ENCODE data around the gene SYCE3.

SYCE3 gene

DNA sequence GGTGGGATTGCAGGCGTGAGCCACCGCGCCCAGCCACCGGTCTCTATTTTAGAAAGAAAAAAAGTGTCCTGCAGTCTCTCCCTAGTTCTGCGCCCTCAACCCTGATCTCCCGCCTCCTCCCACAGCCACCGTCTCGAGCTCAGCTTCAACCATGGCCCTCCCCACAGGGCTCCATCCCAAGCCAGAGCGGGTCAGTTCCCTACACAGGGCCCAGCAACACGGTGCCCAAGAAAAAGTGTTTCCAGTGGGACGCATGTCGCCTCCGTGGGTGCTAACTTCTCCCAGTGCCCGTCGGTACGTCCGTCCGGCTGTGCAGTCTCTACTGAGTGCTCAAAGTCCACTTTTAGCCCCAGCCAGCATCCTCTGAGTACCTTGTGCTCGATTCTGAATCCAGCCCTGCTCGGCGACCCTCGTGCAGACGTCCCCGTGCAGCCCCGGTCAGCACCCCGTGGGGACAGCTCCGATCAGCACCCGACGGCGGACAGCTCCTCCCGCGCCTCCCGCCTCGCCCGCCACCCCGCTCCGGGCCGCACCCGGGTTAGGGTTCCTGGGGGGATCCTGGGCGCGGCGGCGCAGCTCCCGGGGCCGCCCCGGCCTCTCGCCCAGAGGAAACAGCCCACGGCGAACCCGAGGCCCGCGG is 37.2 kb upstream of the SYCE3 start:
- peak; percentile 45 for DNase-seq

DNA sequence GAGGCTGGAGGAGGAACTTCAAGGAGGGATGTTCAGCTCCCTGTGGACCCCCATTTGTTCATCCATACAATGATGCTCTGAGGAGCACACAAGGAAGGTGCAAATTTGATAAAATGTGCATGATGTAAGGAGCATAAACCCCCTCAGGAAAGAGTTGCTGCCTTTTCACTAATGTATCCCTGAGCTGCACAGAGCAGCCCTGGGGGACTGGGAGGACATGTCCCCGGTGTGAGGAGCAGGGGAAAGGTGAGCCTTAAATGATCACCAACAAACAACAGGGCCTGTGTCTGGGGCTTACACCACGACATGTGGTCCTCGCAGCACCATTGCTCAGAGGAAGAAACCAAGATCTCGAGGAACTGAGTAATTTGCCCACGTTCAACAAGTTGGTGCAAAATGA is 34.4 kb upstream of the SYCE3 start:
- no peak for DNase-seq

DNA sequence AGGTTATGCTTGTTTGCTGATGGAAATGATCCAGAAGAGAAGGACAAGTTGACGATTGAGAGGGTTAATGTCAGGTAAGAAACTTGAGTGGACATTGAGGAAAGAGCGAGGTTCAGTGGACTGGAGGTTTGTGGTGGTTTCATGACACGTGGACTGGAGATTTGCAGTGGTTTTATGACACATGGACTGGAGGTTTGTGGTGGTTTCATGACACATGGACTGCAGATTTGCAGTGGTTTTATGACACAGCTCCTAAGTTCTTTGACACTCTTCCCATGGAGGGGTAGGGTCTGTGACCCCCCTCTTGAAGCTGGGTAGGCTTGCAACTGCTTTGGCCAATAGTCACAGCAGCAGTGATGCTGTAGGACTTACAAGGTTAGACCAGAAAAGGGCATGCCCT is 32.5 kb upstream of the SYCE3 start:
- no peak for DNase-seq

DNA sequence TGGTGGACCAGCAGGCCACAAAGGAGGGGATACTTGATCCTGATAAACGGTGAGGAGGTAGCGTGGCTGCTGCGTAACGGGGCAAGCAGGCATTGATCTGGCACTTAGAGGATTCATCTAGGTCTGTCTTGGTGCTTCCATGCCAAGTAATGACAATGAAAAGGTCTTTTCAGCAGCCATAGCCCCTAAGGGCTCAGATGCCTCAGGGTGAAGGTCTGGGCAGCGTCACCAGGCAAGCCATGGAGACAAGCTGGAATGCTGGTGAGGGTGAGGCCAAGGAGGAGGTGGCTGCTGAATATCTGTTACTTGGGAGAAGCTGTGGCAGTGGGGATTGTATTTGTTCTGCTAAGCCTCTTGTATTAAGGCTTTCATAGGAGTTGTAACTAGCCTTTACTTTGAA is 24.7 kb upstream of the SYCE3 start:
- no peak for DNase-seq

DNA sequence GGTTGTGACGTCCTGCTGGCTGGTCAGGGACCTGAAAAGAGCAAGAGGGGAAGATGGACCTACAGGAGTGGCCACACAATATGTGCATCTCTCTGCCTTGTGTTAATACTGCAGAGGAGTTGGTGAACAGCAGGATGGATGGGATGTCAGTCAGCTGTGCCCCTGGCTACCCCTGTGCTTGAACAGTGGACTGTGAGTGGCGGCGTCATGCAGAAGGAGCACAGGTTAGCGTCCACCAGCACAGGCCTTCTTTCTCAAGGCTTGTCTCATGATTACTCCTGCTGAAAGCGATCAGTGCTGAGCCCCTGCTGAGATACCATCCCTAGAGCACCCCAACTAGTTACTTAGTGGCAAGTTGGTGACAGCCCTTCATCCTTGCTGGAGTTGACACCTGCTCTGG is 23.7 kb upstream of the SYCE3 start:
- no peak for DNase-seq

DNA sequence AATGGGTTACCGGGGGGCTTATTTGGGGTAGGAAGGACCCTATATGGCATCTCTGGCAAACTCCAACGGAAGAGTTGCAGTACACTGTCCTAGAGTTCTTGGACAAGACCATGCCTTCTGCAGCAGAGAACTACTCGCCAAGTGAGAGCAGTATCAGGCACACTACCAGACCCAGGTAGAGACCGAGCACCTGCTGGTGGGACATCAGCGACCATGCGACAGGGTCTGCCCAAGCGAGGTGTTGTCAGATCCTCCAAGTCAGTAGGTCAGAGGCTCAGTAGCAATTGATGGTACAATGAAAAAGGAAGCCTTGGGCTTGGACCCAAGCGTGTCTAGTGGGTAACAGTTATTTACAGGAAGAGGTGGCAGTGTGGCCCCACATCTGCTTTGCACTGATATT is 23.1 kb upstream of the SYCE3 start:
- DNase-seq: no peak

DNA sequence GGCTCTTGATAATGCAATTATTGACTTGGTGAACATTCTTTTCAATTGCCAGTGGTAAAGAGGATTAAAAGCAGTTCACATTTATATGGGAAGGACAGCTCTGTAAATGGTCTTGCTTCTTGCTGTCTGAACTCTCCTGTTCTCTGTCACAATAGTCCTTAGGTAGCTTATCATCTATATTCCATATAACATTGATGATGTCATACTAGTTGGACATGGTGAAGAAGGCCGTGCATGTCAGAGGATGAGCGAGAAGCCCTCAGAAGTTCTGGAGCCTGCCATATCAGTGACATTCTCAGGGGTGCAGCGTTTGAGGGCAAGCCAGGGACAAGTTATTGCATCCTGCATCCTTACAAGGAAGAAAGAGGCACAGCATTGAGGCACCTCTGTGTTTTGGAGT is 22.5 kb upstream of the SYCE3 start:
- DNase-seq: no peak

DNA sequence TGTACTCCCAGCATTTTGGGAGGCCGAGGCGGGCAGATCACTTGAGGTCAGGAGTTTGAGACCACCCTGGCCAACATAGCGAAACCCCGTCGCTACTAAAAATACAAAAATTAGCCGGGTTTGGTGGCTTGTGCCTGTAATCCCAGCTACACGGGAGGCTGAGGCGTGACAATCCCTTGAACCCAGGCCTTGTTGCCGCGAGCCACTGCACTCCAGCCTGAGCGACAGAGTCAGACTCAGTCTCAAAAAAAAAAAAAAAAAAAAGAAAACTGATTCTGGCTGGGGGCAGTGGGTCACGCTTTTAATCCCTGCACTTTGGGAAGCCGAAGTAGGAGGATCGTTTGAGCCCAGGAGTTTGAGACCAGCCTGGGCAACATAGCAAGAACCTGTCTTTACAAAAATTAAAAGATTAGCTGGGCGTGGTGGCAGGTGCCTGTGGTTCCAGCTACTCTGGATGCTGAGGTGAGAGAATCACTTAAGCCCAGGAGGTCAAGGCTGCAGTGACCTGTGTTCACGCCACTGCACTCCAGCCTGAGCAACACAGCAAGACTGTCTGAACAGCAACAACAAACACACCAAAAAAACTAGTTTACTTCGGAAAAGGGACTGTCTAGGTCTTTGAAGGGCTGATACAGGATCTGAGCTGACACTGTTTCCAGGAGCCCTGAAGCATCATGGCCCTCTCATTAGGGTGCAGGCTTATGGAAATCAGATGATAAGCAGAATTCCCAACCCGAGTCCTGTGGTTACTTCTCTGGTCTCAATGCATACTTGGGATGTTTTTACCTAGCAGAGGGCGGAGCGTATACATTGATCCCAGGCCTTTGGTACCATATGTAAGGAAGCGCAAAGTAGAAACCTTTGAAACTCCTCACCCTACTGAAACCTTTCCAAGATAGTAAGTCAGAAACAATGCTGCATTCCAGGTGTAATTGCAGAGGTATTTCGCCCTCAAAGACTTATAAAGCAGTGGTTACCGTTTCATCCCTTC is 21.7 kb upstream of the SYCE3 start:
- no peak for DNase-seq

DNA sequence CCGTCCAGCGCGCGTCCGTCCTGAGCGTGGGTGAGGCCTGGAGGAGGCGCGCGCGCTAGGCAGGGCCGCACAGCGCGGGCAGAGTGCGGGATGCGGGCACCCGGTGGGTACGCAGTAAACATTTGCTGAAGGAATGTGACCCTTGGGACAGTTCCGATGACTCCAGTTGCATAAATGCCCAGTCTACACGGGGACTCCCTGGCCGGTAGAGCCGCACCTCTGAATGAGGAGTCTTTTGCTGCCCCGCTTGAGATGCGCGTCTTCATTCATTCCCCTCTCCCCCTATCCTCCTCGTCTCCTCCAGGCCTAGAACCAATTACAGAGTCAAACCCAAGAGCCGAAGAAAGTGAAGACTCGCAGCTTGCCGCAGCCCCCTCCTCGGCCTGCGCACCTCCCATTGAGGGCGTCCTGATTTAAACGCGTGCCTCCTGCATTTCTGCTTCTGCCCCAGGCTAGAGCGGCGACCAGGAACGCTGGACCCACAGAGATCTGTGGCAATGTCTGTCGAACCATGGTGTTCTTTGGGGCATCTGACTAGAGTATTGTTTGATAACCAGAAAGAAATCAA is 20.7 kb upstream of the SYCE3 start:
- DNase-seq: no peak

DNA sequence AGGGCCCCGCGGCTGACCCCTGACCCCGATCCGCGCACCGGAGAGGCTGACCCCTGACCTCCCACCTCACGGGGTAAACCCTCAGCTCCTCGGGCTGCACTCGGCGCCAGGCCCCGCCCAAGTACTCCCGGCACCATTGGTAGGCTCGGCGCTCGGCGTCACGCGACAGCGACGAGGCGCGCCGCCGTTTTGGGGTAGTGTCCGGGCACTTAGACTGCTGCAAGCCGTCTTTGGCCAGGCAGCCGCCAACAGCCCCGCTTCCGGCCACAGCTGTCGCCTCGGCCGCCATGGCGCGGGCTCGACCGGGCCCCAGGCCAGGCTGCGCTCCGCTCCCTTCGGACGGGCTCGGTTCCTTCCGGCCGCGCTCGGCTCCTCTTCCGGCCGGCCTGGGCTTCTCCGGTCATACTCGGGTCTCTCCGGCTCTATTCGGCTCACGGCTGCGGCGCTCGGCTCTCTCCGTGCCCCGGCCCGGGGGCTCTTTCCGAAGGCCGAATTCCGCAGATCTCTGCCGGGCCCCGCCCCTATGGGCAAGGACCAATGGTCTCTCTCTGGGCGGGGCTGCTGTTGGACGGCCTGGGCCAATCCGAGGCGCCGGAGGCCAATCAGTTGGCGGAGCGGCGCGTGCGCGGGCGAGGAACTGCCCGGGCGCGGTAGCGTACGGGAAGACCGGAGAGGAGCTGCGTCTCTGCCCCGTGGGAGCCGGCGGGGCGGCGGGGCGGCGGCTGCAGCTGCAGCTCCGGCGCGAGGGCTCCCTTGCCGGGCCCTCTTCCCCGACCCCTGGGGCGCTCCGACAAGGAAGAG is 20.0 kb upstream of the SYCE3 start, which contains the start of gene CHKB:
Gene CHKB, minus strand, starts transcription at position 357 of the 801 bp plus-strand sequence. Its CDS starts 68 bp downstream, at position 289.
- DNase-seq: peak; percentile 97

DNA sequence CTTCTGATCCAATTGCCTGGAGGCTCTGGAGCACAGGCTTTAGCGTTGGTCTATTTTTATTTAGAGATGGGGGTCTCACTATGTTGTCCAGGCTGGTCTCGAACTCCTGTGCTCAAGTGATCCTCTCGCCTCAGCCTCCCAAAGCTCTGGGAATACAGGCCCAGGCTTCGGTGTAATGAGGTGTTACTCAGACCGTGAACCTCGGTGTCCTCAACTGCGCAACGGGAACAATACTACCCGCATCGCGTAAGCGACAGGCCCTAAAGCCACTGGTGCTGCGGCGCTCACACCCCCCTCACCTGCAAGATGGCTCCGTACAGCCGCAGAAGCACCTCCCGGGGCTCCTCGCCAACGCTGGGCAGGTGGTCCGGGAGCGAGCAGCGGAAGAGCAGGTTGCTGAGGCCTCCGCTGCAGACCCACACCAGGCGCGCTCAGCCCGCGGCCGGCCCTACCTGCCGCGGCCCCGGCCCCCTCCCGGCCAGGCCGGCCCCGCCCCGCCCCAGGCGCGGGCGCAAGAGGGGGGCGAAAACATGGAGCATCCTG is 19.3 kb upstream of the SYCE3 start:
- no peak for DNase-seq

DNA sequence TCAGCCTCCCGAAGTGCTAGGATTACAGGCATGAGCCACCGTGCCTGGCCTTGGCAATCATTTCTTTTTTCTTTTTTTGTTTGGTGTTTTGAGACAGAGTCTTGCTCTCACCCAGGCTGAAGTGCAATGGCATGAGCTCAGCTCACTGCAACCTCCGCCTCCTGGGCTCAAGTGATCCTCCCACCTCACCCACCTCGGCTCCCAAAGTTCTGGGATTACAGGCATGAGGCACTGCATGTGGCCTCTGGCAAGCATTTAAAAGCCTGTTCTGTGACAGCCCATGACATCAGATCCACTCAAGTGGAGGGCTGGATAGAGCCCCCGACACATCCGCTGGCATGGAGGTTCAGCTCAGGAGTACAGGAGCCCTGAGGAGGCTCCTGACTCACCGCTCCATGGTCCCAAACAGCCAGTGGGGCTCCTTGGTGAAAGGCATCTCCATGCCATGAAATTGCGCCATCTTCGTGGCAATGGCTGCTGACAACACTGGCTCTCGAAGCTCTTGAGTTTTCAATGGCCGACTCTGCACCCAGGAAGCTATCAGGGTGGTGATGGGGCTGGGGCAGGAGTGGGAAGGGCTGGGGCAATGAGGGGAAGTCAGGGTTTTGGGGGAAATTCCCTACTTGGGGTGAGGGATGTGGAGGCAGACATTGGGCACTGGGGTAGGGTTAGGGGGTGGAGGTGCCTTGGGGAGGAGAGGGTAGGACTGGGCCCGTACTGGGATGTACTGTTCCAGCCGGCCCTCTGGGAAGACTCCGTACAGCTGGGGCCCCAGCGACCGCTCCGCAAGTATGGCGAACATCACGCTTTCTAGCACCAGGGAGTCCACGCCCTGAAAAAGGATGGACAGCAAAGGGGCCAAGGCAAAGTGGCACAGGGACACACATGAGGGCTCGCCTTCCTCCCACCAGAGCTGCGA is 18.6 kb upstream of the SYCE3 start:
- DNase-seq: peak; percentile 20

DNA sequence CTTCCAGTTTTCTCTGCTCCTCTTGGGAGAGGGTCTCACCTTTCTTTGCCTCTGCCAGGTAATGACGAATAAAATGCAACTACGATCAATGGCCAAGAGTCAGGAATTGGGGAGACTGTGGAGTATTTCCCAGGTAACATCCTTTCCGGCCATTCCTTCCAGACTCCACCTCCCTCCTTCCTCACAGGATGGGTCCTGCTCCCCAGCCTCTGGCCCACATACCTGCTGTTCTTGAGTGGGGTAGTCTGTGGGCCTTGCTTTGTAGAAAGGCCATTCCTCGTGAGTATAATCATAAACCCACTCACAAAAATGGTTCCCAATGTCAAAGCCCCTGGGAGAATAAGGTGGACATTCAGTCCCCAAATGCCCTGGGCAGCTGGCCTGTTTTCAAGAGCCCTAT is 17.0 kb upstream of the SYCE3 start:
- no peak for DNase-seq

DNA sequence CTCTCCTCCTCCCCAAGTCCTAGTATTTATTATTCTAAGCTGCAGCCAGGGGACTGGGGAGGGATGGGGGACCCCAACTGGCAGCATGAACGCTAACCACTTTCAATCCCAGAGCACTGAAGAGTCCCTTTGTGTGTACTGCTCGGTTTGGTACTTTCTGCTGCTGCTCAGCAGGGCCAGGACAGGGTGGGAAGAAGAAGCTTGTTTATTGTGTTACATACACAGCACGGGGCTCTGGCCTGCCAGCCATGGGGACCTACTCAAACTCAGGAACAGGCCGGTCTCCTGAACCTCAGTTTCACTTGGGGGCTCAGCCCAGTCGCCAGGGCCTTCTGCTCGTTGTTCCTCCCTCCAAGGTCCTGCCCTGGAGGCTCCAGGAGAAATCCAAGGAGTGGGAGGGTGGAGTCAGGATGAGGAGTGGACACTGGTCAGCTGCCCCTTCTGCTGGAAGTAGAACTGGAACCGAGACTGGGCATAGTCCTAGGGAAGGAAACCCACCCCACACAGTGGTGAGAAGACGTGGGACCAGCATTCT is 16.1 kb upstream of the SYCE3 start:
- DNase-seq: no peak

DNA sequence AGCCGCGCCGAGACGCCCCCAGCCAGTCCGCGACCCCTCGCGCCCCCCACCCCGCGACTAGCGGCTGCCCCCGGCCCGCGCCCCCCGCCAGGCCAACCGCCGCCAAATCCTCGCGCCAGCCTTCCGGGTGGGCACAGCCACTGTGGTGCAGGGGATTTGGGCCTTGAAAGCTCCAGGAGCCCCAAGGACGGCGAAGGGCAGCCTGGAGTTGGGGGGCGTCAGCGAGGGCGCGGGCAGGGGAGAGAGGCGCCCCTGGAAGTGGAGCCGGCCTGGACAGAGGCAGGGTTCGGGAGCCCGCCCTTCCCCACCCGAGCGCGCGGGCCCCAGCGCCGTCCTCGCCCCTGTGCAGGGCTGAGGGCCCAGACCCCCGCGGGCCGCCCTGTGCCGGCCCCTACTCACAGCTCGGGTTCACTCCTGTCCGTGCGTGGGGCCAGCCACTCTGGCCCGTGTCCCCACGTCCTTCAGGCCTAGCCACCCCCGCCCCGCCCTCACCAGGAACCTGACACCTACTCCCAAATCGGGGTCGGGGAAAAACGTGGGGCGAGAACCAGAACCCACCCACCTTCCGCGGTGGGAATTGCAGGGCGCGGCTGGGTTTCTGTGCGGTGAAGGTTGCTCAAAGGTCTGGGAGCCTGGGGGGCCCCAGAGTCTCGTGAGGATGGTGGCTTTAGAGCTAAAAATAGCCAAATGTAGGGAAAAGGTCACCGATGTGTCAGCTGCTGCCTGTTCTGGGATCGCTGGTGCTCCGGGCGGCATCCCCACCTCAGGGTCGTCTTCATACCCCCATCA is 15.5 kb upstream of the SYCE3 start, which contains the start of gene CPT1B:
Gene CPT1B, minus strand, starts transcription at position 441 of the 789 bp plus-strand sequence. CDS start 512 bp downstream, outside the sequence.
- no peak for DNase-seq

DNA sequence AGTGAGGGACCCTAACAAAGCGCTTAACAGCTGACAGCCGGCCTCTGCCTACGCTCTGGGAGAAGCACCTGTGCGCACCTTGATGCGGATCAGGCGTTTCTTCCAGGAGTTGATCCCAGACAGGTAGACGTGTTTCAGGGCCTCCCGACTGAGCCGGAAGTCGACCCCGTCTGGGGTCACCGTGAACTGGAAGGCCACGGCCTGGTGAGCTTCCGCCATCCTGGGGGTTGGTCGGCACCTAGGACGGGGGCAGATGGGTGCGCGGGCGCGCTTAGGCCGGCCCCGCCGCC is 14.9 kb upstream of the SYCE3 start:
- no peak for DNase-seq

DNA sequence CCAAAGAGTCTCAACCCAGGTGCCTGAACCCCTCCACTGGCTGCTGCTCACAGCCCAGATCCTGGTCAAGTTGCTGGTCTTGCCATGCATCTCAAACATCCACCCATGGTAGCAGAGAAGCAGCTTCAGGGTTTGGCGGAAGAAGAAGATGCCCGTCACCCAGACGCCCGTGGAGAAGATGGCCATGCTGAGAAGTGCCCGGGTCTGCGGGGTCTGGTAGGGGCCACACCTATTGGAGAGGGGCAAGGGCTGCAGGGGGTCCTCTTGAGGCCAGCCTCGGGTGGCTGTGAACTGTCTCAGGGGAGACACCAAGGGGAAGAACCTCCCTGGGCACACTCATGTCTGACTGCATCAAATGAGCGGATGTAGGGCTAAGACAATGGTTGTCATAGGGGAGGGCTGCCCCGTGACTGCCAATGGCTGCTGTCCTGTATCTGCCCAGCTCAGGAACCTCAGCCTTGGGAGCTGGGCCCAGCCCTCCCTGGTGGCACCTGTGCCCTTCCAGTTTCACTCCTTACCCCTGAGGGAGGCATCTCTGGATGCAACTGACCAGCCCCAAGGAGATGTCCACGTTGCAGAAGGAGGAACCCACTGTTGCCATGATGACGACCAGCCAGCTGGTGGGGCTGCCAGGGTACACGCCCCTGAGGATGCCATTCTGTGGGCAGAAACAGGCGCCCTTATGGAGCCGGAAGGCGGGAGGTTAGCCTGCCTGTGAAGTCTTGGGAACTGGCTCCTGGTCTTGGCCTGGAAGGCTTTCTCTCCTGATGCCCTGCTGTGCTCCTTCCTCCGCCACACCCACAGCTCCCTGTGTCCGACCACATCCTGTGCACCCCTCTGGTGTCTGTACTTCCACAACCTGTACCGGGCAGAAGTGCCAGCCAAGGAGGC is 14.3 kb upstream of the SYCE3 start:
- DNase-seq: no peak

DNA sequence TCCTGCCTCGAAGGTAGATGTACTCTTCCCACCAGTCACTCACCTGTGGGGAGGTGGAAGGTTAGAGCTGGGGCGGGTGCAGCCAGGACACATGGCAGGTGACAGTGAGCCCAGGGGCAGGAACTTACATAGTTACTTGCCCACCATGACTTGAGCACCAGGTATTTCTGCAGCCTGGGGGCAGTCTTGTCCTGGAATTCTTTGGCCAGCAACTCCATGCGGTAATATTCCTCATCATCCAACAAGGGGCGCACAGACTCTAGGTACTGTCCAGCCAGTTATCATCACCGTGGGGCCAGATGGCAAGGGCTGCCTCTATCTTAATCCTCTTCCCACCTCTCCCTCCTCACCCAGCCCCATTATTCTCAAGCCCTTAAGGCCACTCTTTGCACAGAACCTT is 13.4 kb upstream of the SYCE3 start:
- no peak for DNase-seq

DNA sequence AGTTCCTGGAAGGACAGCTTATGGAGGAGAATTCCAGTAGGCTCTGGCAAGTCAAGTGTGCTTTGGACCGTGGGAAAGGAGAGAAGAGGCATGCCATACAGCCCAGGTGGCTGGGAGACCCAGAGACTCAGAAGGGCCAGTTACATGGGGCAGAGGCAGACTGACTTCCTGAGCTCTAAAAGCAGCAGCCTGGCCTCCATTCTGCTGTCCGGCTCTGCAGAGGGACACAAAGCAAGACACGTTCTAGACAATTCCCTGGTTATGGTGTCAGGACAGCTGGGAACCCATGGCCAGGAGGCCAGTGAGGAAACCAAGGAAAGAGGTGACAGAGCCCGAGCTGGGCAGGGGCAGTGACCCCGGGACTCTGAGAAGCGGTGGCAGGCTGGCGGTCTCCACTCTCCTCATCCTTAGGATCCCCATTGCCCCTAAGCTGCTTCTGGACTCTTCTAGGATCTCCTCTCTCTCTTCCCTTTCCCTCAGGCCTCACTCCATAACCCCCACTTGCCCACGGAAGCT is 12.8 kb upstream of the SYCE3 start:
- DNase-seq: no peak
